DOHH2 (cell line): ENCODE results near the gene TTF1.

Experiments
- H3F3A ChIP-seq: fragments of 200-600 bp; sonication (generic), shearing (Covaris generic); 2 replicates; pipeline ENCODE4 v1.6.0; 2016; ENCODE audit warnings: antibody characterized with exemption, mild to moderate bottlenecking; ENCODE audit not compliant: control insufficient read depth, insufficient read depth
- H3K27ac ChIP-seq: fragments of 200-600 bp; sonication (generic); 2 replicates; pipeline ENCODE4 v1.5.1; 2014; ENCODE audit warnings: low read depth, mild to moderate bottlenecking, low read length, moderate library complexity
- H3K27me3 ChIP-seq: fragments of 200-600 bp; sonication (generic); 2 replicates; pipeline ENCODE4 v1.6.1; 2014; ENCODE audit warnings: mild to moderate bottlenecking, low read length, mixed read lengths; ENCODE audit not compliant: control insufficient read depth
- H3K36me3 ChIP-seq: fragments of 200-600 bp; sonication (generic); 2 replicates; pipeline ENCODE4 v1.6.1; 2014; ENCODE audit warnings: mild to moderate bottlenecking, low read length, moderate library complexity, mixed read lengths; ENCODE audit not compliant: control insufficient read depth
- H3K4me1 ChIP-seq: fragments of 200-600 bp; sonication (generic); 2 replicates; pipeline ENCODE4 v1.6.1; 2014; ENCODE audit warnings: mild to moderate bottlenecking, low read length, mixed read lengths; ENCODE audit not compliant: control insufficient read depth
- H3K4me2 ChIP-seq: fragments of 200-600 bp; sonication (generic); 2 replicates; pipeline ENCODE4 v1.6.0; 2014; ENCODE audit warnings: mild to moderate bottlenecking, low read length, moderate library complexity
- H3K4me3 ChIP-seq: fragments of 200-600 bp; sonication (generic); 2 replicates; pipeline ENCODE4 v1.5.1; 2014; ENCODE audit warnings: mild to moderate bottlenecking, low read length, mixed read lengths
- H3K79me2 ChIP-seq: fragments of 200-600 bp; sonication (generic); 2 replicates; pipeline ENCODE4 v1.6.1; 2014; ENCODE audit warnings: mild to moderate bottlenecking, low read length, mixed read lengths; ENCODE audit not compliant: control insufficient read depth
- H3K9me2 ChIP-seq: fragments of 200-600 bp; sonication (generic); replicated peaks from 2 replicates; pipeline ENCODE4 v1.6.1; 2014; ENCODE audit warnings: mild to moderate bottlenecking, low read length, mixed read lengths; ENCODE audit not compliant: control insufficient read depth
- H3K9me3 ChIP-seq: fragments of 200-600 bp; sonication (generic); 2 replicates; pipeline ENCODE4 v1.6.1; 2014; ENCODE audit warnings: antibody characterized with exemption, low read length, mixed read lengths; ENCODE audit not compliant: control insufficient read depth, insufficient read depth
- H4K20me1 ChIP-seq: fragments of 200-600 bp; sonication (generic); 2 replicates; pipeline ENCODE4 v1.6.0; 2014; ENCODE audit warnings: low read depth, mild to moderate bottlenecking, antibody characterized with exemption, low read length, moderate library complexity; ENCODE audit not compliant: control insufficient read depth, insufficient read depth
- CTCF ChIP-seq: fragments of 200-600 bp; sonication (generic); IDR thresholded peaks from one replicate; pipeline ENCODE4 v1.5.1; 2014; ENCODE audit warnings: antibody characterized with exemption, mild to moderate bottlenecking, low read depth, low read length; ENCODE audit not compliant: poor library complexity, severe bottlenecking
- EZH2phosphoT487 ChIP-seq: fragments of 200-600 bp; sonication (generic); IDR thresholded peaks from 2 replicates; pipeline ENCODE4 v1.6.1; 2017; ENCODE audit warnings: borderline replicate concordance, mild to moderate bottlenecking, antibody characterized with exemption, low read length, moderate library complexity, mixed read lengths

The TTF1 gene

GRCh38 chr9:132333556-132333955, 73.1 kb downstream of the TTF1 start:
- Histone ChIP-seq H3K4me2 (no peak overlapping the region), H3K27me3 (no peaks in the 10 kb centered on the region), H3K9me3 (no peaks in the 10 kb centered on the region), H3K4me1 (no peaks in the 10 kb centered on the region), H3K79me2 (peaks cover 21% of the 10 kb centered on the region), H4K20me1 (no peaks in the 10 kb centered on the region), H3K4me3 (no peak overlapping the region), H3K27ac (no peak overlapping the region), H3F3A (0 out of 2 replicates have a peak, but pooled peaks cover 2% of the 10 kb centered on the region), H3K9me2 (no peaks in the 10 kb centered on the region), H3K36me3 (peaks cover 93% of the 10 kb centered on the region)
- TF ChIP-seq EZH2phosphoT487 = no peak
- TF ChIP-seq CTCF = no peak

DNA sequence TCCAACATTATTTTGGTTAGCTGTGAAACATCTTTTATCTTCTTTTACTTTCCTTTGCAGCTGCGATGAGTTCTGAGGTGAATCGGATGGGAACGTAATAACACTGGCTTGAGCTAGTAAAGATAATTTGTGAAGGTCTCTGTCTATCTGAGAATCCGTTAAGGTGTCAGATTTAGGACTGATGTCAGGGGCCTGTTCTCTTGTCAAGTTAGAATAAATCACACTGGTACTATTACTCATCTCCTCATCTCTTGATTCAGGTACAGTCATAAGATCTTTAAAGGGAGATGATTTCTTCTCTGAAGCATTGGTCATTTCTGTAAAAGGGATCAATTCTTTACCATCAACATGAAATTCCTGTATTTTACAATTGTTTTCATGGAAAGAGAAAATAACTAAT, 78.1 kb downstream of the TTF1 start:
- H3K9me2 ChIP-seq = no peaks in the 10 kb centered on the region
- H3K9me3 ChIP-seq = no peaks in the 10 kb centered on the region
- H3K79me2 ChIP-seq = peaks cover 65% of the 10 kb centered on the region
- H3K4me3 ChIP-seq = no peak overlapping the region
- TF ChIP-seq CTCF (no peak), EZH2phosphoT487 (no peak)
- H3F3A ChIP-seq = peaks cover 6% of the 10 kb centered on the region; the same call in 1 of the 2 replicates
- H4K20me1 ChIP-seq = peaks cover 4% of the 10 kb centered on the region; the same call in 1 of the 2 replicates
- H3K4me2 ChIP-seq = no peak overlapping the region
- H3K36me3 ChIP-seq = peaks cover 96% of the 10 kb centered on the region
- H3K4me1 ChIP-seq = no peaks in the 10 kb centered on the region
- H3K27me3 ChIP-seq = no peaks in the 10 kb centered on the region
- no peak overlapping the region for H3K27ac ChIP-seq

DNA sequence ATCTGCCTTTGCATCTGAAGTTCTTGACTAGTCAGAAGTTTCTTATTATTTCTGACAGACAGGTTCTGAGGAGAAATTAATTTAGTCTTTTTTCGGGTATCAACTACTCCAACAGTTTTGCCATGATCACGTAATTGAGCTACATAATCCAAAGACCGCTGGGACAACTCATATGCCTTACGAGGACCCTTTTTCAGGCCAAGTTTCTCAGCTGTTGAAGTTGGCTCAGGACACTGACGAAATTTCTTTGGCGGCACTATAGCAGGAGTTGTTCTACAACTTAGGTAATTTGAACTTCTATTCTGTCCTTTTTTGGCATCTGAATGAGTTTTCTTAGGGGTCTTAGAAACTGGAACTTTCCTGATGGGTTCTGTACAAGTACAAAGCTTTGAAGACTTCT, 79.1 kb downstream of the TTF1 start:
- H3K79me2 ChIP-seq = peaks cover 76% of the 10 kb centered on the region
- TF ChIP-seq EZH2phosphoT487 (no peak), CTCF (no peak)
- H3K36me3 ChIP-seq = peaks cover 98% of the 10 kb centered on the region
- H3K4me3 ChIP-seq = no peak overlapping the region
- no peak overlapping the region for H3K27ac ChIP-seq
- no peaks in the 10 kb centered on the region for H3K27me3 ChIP-seq
- H3K9me2 ChIP-seq = no peaks in the 10 kb centered on the region
- no peaks in the 10 kb centered on the region for H3K4me1 ChIP-seq
- peaks cover 6% of the 10 kb centered on the region; the same call in 1 of the 2 replicates for H3F3A ChIP-seq
- H3K4me2 ChIP-seq = no peak overlapping the region
- no peaks in the 10 kb centered on the region for H3K9me3 ChIP-seq
- H4K20me1 ChIP-seq = peaks cover 4% of the 10 kb centered on the region; the same call in 1 of the 2 replicates
